Suppressor macrophage treated with lipopolysaccharide for 1 hour (primary cell): ENCODE data around the gene DBNDD2.

Experiments
- DNase-seq, 3 donors: peaks; one replicate each; pipeline ENCODE4 v3.0.0-alpha.2; 2020 to 2022

Gene DBNDD2, protein sequence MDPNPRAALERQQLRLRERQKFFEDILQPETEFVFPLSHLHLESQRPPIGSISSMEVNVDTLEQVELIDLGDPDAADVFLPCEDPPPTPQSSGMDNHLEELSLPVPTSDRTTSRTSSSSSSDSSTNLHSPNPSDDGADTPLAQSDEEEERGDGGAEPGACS

GRCh38 chr20:45407783-45408645 lies at the start of gene DBNDD2:
DBNDD2 (plus strand) TSS chr20:45408289; CDS start chr20:45408468, 179 bp downstream.
- peak in 1 of 3 donors; percentile 6 for DNase-seq

GRCh38 chr20:45359069-45359405 lies 49.1 kb upstream of the DBNDD2 start:
- peak in 2 of 3 donors; percentile 39 to 48 for DNase-seq

DNA sequence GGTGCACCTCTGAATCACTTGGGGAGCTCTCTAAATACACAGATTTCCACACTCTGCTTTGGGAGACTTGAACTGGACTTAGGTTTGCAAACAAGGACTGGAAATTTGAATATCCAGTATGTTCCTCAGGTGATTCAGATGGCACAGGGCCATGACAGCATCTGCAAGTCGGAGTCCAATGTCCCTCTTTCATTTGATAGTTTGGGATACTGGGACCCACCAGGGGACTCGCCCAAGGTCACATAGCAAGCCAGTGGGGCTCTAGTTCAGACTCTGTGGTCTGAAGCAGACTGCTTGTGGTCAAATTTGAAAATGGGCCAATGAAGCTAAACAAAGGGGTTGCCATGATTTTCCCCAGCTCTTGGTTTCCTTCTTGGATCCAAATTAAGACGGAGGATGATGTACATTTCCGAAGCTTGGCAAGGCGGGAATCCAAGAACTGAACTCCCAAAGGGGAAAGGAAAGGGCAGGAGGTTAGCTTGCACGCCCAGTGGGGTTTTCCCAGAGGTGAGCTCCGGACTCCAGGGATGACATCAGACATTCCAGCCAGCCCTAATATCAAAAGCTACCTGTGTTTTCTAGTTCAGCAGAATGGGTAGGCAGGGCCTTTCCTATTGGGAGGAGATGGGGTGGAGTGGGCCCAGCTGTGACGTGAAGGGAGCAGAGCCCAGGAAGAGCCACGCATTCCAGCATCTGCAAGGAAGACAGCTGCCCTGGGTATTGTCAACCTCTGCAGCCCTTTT lies 48.5 kb upstream of the DBNDD2 start:
- DNase-seq = no peak

DNA sequence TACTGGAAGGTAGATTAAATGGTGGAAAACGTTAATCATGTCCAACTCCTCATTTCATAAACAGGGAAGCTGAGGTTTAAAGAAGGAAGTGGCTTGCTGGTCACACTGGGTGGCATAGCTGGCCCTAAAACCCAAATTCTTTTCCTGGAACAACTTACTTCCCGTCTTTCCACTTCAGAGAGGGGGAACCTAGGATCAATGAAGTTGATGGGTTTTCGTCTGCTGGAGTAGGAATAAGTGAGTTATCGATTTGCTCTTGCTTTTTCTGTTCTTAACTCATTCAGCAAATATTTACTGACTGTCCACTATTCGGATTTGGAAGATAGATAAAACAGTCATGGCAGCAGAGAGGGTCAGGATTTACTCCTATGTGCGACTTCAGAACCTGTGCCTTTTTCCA lies 46.3 kb upstream of the DBNDD2 start:
- DNase-seq = peak; percentile 56 to 80 (median 64)

GRCh38 chr20:45362804-45363610 lies 45.1 kb upstream of the DBNDD2 start, which contains the start of gene SYS1:
SYS1 (plus strand) TSS chr20:45363156; CDS start chr20:45363532, 376 bp downstream.
- peak; percentile 98 for DNase-seq

- no peak for DNase-seq
These were observed 44.2 kb upstream of the DBNDD2 start for GRCh38 chr20:45363611-45364492.

GRCh38 chr20:45365444-45365970 lies 42.6 kb upstream of the DBNDD2 start:
- no peak for DNase-seq

- no peak for DNase-seq
These were observed 41.9 kb upstream of the DBNDD2 start for GRCh38 chr20:45366192-45366591.

DNA sequence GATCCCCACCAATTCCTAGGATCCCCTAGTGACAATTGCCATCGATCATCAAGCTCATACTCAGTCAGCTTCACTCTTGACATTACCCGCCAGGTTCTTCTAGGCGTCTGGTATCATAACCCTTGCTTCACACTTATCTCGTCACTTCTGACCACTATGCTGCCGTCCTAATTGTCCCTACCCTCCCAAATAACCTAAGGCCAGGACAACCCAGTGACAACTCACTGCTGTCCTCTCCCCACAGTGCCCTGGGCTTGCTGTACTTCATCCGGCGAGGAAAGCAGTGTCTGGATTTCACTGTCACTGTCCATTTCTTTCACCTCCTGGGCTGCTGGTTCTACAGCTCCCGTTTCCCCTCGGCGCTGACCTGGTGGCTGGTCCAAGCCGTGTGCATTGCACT lies 41.5 kb upstream of the DBNDD2 start:
- DNase-seq = no peak

- no peak for DNase-seq
These were observed 41.0 kb upstream of the DBNDD2 start for GRCh38 chr20:45367126-45367525.

DNA sequence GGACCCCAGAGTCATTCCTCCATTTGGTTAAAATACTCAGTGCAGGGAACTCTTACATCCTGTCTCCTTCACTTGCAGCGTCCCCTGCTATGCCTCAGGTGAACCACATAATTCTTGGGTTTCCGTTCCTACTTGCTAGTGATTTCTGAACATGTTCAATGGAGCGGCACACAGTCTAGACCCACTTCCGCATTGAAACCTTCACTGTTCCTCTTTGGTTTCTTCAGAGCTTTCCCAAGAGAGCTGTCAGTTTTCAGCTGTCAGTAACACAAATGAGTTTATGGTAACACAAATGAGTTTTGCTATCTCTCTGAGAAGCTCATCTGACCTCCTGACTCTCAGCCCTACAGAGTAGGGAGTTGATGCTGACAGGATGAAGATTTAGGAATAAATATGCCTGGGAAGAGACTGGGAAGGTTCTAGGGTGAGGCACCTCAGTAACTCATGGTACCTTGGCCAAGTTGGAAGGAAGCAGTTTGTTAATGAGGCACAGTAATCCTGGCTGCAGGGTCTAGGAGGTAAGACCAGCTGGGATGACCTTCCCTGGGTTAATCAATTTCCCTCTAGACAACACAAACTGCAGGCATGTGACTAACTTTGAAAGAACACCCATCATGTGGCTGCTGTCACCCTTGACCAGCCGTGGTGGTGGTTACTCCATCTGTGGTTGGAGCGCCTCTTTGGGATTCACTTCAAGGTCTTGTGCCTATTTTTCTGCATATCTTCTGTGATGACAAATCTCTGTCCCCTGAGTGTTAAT lies 39.7 kb upstream of the DBNDD2 start:
- DNase-seq = peak; percentile 69 to 80 (median 76)

DNA sequence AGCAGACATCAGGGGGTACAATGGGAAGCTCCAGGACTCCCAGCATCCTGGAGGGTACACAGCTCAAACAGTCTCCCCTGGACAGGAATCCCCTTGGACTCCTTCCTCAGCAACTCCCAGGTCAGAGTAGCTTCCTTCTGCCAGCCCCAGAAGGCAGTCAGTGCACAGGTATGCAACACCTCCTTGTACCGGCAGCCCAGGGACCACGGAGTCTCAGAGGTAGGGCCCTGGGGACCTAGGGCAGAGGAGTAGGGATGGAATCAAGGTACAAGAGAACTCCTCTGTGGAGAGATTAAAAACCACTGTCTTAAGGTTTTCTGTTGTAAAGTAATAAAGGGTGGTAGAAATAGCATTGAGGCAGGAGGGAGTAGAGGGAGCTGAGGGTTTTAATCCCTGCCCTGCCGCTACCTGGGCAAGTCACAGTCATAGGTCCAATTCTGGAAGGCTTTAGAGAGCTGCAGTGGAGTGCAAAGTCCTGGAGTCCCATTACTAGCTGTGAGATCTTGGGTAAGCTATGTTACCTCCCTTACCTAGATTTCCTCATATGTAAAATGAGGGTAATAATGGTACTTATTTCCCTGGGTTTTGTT lies 37.4 kb upstream of the DBNDD2 start:
- no peak for DNase-seq

GRCh38 chr20:45372241-45372640 lies 35.8 kb upstream of the DBNDD2 start:
- no peak for DNase-seq

GRCh38 chr20:45372646-45373352 lies 35.3 kb upstream of the DBNDD2 start:
- no peak for DNase-seq

DNA sequence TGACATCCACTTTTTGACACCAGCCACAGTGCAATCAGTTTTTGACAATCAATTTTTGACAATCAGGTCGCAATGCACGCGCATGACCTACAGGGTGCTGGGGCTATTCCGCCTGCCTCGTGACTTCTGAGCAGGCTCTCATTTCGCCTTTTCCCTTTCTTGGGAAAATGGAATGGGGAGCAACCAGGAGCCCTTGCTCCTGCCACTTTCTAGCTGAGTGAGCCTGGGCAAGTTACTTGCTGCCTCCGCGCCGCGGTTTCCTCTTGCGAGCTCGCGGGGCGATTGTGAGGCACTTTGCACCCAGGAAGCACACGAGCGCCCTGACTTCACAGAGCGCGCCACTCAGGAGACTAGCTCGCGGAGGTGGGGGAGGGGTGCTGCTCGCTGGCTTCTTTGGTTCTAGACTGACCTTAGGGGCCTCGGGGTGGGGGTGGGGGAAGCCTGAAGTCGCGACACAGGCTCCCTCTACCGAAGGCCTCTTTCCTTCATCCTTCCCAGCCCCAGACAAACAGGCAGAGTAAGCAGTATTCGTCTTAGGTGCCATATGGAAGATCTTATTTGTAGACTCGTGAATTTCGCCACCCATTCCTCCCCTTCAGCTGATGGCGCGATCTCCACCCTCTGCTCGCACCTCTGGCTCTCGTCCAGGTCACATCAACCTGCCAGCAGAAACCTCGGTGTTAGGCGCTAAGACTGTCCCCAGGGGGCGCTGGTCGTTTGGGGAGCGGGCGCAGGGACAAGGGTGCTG lies 34.6 kb upstream of the DBNDD2 start:
- DNase-seq = peak; percentile 80 to 92 (median 85)

DNA sequence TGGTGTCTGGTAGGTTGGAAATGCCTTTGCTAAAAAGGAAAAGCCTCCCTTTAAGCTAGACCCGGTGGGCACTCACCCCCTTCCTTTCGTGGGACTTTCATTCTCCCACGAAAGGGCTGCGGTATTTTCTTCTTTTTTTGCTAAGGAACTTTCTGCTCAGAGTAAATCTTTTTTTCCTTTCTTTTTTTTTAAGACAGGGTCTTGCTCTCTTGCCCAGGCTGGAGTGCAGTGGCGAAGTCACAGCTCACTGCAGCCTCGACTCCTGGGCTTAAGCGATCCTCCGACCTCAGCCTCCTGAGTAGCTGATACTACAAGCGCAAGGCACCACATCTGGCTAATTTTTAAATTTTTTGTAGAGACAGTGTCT lies 34.0 kb upstream of the DBNDD2 start:
- DNase-seq = no peak

- DNase-seq = no peak
These were observed 33.1 kb upstream of the DBNDD2 start for GRCh38 chr20:45374966-45375365.

- no peak for DNase-seq
These were observed 30.8 kb upstream of the DBNDD2 start for GRCh38 chr20:45377269-45377668.

DNA sequence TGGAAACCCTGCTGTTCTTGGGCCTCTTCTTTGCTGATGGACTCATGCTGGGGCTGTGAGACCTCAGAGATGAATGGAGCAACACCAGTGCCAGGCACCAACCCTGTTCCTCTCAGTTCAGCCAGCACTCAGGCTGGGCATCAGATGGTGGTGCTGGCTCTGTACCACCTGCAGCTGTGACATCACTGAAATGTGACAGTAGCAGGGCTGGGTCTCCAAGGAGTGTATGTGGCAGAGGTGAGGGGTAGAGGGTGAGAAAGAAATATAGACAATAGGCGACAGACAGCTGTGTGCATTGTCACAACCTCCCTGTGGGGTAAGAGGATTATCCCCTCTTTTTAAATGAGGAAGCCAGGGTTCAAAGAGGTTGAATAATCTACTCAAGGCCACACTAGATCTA lies 29.9 kb upstream of the DBNDD2 start, which contains the start of gene TP53TG5:
Gene TP53TG5, minus strand, starts transcription at position 135 of the 400 bp plus-strand sequence. Its CDS starts 89 bp downstream, at position 46.
- no peak for DNase-seq
